Globus pallidus (tissue), 1 donor: ENCODE measurements around the gene RBM20.
"Not testable (repeated sequence)": the region's sequence is repeated elsewhere in the genome, so short reads cannot be mapped to it uniquely, and the experiment has no call there.

Experiments used
- DNase-seq: peaks from one replicate; pipeline ENCODE4 v3.0.0-alpha.2; 2015; ENCODE audit warnings: low spot score

The RBM20 gene

GRCh38 chr10:110705596-110705995 is 61.5 kb downstream of the RBM20 start:
- not testable (repeated sequence) for DNase-seq

- DNase-seq, result no peak
Measured at GRCh38 chr10:110706690-110707098, 62.6 kb downstream of the RBM20 start.

- no peak for DNase-seq
Measured at GRCh38 chr10:110708776-110709443, 64.8 kb downstream of the RBM20 start.

GRCh38 chr10:110709444-110709828 is 65.3 kb downstream of the RBM20 start:
- no peak for DNase-seq

- DNase-seq, result no peak
Measured at GRCh38 chr10:110709964-110710587, 65.9 kb downstream of the RBM20 start.

GRCh38 chr10:110710621-110711020 is 66.5 kb downstream of the RBM20 start:
- DNase-seq, result no peak

- no peak for DNase-seq
Measured at GRCh38 chr10:110711382-110711781, 67.2 kb downstream of the RBM20 start.

- DNase-seq, result no peak
Measured at GRCh38 chr10:110714356-110714755, 70.2 kb downstream of the RBM20 start.

- peak; percentile 31 for DNase-seq
Measured at GRCh38 chr10:110717781-110718589, 73.8 kb downstream of the RBM20 start.

- DNase-seq, result no peak
Measured at GRCh38 chr10:110721406-110722038, 77.4 kb downstream of the RBM20 start.

- no peak for DNase-seq
Measured at GRCh38 chr10:110723224-110723891, 79.2 kb downstream of the RBM20 start.

- no peak for DNase-seq
Measured at GRCh38 chr10:110724116-110724921, 80.2 kb downstream of the RBM20 start.

GRCh38 chr10:110724937-110725336 is 80.8 kb downstream of the RBM20 start:
- DNase-seq, result no peak

GRCh38 chr10:110725801-110726630 is 81.9 kb downstream of the RBM20 start:
- no peak for DNase-seq

GRCh38 chr10:110727785-110728184 is 83.6 kb downstream of the RBM20 start:
- not testable (repeated sequence) for DNase-seq

GRCh38 chr10:110730345-110731050 is 86.4 kb downstream of the RBM20 start:
- no peak for DNase-seq

GRCh38 chr10:110733218-110733952 is 89.2 kb downstream of the RBM20 start:
- DNase-seq, result no peak

- DNase-seq, result no peak
Measured at GRCh38 chr10:110735620-110736027, 91.5 kb downstream of the RBM20 start.
